GM18870 (cell line): ENCODE measurements around the gene FSD1L.

Experiments used
- ATAC-seq: cut with Tn5 transposase; IDR thresholded peaks from one replicate; pipeline ENCODE4 v1.9.1; 2021; ENCODE audit warnings: moderate library complexity; ENCODE audit not compliant: unreplicated experiment

The FSD1L gene

DNA sequence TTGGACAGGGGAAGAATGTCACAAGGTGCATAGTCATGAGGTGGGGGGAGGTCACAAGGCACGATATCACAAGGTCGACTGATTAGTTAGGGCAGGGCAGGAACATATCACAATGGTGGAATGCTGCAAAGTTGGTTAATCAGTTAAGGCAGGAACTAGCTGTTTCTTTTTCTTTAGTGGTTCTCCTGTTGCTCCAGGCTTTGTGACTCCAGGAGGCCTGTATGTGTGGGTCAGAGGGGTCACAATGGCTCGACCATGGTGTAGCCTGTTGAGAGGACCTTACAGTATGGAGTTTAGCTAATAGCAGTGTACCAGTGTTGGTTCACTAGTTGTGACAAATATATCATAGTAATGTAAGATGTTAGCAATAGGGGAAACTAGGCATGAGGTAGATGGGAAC, 12.4 kb upstream of the FSD1L start:
- no peak for ATAC-seq

DNA sequence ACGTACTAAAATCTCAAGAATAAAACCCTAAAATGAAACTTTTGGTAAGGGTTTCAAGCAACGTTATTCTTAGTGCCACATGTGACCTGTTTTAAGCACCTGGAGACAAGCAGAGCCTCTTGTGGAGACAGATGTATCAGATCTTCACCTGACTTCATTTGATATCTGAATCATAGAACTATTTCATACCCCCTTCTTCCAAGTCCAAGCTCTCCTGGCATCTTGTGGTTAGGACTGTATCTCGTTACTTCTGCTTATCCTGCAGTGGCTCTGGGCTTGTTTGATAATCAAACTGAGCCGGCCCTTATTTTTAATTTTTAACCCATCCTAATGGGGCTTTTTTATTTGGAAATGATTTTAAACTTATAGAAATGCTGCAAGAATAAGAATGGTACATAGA, 11.1 kb upstream of the FSD1L start:
- no peak for ATAC-seq

DNA sequence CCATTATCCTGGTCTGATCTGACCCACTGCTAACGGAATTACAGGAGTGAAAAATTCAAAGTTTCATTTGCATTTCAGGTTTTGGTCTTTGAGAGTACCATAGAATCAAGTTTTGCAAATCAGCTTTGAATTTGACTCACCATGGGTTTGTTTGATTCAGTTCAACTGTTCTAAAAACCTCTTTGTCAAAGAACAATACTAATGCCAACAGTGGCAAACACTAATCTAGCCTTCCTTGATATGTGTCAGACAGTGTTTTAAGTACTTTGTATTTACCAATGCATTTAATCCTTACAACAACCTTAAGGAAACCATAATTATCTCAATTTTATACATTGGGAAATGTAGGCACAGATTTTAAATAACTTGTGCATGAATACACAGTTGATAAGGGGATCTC, 10.1 kb upstream of the FSD1L start:
- ATAC-seq = no peak

DNA sequence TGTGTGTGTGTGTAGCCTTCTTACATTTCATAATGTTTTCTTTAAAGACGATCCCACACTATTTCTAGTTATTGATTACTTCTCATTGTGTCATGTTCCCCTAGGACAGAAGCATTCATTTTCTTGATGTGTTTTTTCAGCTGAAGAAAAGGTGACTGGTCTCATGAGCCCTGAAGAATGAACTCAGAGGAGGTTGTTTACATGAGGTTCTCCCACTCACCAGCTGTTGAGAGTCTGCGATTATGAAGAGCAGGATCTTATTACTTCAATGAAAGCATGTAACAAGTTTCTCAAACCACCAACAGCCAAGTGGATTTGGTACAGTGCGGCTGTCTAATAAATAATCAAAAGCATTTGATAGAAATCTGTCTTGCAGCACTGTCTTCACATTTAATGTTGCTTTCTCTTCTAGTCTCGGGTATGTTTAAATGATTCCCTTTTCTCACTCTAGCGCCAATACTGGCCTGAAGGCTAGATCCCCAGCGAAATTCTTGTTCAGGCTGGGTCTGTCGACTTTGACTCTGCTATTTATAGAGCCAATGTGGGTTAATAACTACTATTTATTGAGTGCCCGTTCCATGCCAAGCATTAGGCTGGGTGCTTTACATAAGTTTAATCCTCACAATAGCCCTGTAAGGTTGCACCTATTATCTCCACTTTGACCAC, 9.6 kb upstream of the FSD1L start:
- ATAC-seq = no peak

DNA sequence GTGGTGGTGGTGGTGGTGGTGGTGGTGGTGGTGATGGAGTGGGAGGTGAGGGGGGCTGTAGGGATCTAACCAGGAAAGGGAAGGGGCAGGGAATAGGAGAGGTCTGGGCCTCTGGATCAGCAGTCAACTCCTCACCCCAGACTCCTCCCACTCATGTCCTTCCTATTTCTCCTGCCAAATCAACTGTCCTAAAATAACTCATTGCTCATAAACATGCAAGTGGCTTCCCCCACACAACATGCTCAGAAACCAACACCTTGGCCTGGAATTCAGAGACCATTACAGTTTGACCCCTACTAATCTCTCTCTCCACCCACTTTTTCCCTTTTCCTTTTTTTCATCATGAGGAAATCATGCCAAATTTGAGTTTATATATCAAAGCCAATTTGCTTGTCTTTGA, 8.4 kb upstream of the FSD1L start:
- no peak for ATAC-seq

DNA sequence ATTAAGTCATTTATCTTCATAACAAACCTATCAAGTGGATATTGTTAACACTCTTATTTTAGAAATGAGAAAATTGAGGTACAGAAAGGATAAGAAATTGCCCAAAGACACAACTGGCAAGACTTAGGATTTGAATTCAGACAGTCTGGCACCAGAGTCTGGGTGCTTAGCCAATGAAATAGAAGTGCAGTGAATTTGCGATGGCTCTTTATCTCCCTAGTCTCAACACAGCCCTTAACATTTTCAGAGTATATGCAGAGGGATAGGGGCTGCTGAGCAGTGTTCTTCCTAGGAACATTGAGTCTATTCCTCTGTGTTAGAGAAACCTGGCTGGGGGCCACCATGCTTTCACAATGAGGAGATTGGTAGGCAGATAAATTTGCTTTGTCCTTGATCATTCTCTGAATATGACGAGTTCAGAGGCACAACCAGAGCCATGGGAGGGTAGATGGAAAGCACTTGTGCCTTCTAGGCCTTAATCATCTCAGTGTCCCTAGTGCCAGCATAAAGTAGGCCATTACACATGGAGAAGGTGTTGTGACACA, 6.1 kb upstream of the FSD1L start:
- ATAC-seq = no peak

DNA sequence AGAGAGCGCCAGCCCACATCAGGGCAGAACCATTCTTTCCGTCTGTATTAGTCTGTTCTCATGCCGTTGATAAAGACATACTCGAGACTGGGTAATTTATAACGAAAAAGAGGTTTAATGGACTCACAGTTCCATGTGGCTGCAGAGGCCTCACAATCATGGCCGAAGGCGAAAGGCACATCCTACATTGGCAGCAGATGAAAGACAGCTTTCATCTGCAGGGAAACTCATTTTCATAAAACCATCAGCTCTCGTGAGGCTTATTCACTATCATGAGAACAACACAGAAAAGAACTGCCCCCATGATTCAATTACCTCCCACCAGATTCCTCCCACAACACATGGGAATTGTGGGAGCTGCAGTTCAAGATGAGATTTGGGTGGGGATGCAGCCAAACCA, 4.7 kb upstream of the FSD1L start:
- ATAC-seq = no peak

DNA sequence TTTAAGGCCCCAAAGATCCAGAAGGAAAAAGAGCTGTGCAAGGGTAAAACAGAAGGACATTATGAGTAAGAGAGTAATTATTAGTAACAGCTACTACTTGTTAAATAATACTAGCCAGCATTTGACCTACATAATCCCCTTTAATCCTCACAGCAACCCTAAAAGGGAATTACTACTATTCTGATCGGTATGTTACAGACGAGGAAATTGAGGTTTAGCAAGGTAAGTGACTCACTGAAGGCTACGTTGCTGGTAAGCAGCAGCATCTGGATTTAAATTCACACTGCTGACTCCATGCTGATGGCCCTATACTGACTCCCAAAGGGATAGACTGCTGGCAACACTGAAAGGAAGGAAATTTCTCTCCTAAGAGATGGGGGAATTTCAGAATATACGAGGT, 3.7 kb upstream of the FSD1L start:
- ATAC-seq = no peak

DNA sequence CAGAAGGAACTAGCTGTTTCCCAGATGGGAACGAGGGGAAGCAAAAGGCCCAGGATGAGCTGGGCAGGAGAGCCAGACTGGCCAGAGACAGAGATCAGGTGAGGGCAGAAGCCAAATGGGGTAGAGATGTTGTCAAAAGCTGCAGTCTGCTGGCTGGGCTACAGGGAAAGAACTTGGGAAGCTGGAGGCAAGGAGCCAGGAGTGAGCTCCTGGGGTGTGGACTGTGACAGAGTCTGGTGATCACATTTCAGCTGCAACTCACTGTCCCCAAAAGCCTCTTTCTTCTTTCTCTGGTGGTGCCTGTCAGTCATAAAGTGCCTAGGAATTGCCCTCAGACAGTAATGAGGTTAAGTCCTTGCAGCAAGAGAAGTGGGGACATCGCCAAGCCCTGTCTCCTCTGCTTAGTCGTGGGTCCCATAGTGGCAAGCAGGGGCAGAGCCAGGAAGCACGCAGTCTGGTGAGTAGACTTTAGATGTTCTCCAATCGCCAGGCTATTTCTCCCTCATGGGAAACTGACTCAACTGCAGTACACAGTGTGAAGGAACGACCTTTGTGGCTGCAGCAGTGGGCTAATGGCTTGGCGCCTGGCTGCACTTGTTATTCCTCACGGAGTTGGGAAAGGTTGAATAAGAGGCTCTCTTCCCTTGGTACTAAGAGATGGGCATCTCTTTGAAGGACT, 2.5 kb upstream of the FSD1L start:
- ATAC-seq = no peak

DNA sequence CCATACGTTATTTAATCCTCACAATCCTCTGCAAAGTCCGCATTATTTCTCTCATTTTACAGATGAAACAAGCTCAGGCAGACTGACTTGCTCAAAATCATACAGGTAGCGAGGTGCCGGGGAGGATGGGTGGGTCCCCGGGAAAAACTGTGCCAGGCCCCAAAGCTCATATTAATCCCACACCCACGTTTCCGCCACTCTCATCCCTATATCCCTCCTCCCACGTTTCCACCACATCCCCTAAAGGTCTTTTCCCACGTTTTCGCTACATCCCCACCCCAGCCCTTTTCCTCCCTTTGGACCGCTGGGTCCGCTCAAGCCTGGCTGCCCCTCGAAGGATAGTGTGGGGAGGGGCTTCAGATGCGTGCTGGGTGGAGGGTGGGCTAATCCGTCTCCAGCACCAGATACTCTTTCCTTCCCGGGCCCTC, 434 bp upstream of the FSD1L start:
- ATAC-seq = no peak

DNA sequence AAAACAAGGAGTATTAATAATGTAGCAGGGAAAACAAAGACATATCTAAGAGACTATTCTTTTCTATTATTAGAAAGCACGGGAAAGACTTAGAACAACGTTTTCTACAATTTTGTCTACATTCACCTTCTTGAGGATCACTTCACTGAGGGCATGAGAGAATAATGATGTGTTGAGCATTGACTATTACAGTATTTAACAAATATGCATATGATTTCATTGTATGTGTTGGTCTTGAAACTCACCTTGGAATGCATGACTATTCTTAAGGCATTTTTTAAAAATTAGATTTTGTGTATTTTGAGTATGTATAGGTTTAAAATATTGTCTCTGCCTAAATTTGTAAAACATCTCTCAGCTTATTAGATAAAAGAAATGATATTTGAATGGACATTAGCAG, 1.2 kb downstream of the FSD1L start:
- no peak for ATAC-seq

DNA sequence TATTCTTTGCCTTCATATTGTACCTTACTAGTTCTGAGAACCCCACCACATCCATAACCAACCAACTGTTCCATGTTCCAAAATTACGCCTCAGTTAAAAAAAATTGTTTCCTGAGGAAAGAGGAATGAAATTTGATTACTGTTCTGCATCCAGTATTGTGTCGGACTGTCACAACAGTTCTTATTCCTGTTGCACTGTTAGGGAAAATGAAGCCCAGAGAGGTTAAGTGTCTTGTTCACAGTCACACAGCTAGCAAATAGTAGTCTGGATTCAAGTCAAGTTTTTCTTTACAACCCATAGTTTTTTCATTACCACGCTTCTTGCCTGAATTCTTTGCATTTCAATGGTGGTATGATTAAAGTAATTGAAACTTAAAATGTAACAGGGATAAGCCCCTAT, 4.4 kb downstream of the FSD1L start:
- ATAC-seq = no peak

DNA sequence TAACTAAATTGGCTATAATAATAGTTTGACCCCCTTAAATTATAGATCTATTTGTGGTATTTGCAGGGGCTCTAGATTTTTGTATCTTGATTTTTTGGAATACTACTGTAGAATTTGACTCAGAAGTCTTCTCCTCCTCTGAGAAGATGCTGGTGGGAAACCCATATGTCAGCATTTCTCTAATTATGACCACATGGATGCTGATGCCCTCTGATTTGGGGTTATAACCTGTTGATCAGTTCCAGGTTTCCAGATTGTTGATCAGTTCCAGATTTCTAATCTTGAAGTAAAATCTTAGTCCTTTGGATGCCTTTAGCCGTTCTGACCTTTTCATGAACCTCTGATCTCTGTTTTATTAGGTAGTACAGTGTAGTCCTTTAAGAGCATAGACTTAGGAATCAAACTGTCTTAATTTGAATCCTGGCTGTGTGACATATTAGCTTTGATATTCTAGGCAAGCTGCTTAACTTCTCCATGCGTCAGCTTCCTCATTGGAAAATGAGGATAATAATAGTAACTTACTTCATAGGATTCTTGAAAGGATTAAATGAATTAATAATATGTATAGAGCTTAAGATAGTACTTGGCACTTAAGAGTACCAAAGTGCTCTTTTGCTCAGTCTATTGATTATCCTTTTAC, 8.1 kb downstream of the FSD1L start:
- ATAC-seq = no peak

DNA sequence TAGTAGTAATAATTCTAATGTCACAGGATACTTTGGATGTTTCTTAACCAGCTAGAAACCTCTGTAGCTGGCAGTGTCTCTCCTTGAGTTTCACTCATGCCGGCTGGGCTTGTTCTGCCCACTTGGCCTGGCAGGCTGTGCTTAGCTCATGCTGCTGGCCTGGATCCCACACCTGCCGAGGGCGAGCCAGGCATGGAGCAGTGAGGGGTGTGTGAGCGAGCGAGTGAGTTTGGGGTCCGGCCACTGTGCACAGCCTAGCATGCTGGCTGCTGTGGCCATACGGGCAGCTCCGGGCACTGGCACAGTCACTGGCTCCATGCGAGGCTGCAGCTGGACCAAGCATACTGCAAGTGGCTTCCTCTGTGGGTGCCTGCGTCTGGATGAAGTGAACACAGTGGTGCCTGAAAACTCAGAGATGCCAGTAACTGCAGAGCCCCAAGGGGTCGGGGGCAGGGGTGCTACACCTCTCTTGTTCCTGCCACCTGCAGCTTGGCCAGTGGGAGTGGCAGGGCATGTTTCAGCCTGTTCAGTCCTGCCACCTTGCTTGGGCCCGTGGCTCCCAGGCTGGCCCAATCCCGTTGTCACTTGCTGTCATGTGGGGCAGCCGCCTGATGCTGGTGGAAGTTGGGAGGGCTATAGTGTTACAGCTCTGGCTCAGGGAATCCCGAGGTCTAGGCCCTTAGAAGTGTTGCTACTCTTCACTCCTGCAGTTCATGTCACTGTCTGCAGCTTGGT, 9.9 kb downstream of the FSD1L start:
- ATAC-seq = no peak

DNA sequence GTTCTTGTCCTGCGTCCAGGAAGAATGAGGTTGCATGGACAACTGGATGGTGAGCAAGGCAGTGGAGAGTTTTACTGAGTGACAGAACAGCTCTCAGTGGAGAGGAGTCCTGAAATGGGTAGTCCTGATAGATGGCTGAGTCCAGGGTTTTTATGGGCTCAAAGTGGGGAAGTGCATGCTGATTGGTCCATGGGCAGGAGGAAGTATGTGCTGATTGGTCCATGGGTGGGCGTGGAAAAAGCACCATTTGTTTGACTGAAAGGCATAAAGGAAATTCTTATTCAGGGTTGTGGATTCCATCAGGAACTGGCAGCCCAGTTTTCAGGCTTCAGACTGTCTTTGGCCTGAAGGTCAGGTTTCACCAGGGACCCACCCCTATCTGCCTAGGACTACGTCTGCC, 10.6 kb downstream of the FSD1L start:
- no peak for ATAC-seq

DNA sequence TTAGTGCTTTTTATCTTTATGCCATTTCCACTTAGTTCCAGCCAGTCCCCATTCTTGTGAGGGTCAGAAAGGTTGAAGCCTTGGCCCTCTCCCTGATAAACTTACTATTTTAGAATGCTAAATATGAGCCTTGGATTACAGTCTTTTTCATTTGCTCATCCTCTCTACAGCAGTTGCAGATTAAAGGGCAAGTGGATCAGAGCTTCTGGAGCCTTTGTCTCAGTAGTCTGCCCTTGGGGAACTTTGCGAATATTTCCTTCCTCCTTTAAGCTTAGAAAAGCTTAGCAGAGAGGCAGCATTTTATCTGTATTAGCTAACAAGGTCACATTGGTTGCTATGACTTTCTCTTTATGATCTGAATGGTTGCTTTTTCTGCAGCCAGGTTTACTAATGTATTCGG, 11.5 kb downstream of the FSD1L start:
- ATAC-seq = no peak

DNA sequence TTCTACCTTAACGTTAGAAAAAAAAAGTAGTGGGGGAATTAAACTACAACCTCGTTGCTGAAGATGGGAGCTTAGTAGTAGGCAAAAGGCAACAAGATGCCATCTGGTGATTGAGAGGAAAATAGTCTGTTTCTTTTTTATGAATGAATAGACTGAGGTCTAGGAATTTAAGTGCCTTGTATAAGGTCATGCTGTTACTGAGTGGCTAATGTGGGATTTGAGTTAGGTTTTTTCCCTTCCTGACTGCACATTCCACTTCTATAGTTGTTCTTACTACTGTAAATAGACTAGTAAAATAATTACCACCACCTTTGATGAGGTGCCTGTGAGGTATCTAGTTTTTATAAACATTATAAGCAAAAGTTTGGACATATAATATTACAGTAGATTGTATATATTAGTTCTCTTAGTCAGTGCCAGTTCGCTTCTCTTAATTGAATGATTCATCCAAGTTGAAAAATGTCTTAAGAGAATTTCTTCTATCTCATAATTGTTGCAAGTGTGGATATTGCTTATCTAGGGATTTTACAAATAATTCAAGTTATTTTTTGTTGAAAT, 19.1 kb downstream of the FSD1L start:
- no peak for ATAC-seq

DNA sequence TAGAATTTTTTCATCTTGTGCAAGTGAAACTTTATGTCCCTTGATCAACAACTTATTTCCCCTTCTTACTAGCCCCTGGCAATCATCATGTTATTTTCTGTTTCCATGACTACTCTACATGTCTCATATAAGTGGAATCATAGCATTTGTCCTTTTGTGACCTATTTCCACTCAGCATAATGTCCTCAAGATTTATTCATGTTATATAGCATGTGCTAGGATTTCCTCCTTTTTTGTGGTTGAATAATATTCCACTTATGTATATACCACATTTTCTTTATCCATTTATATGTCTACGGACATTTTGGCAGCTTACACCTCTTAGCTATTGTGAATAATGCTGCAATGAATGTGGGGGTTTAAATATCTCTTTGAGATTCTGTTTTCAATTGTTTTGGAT, 21.0 kb downstream of the FSD1L start:
- no peak for ATAC-seq

DNA sequence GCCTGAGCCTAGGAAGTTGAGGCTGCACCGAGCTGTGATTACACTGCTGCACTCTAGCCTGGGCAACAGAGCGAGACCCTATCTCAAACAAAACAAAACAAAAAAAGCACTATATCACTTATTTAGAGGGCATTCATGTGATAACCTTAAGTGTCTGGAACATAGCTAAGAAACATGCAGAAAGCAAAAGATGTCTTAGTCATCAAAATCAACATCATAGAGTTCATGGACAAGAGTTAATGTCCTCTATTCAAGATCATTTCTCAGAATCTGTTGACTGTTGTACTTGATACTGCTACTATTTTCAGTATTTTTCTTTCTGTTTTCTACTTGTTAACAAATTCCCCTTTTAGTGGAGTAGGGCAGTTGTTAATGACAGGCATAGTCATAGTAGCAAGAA, 25.4 kb downstream of the FSD1L start:
- ATAC-seq = no peak

DNA sequence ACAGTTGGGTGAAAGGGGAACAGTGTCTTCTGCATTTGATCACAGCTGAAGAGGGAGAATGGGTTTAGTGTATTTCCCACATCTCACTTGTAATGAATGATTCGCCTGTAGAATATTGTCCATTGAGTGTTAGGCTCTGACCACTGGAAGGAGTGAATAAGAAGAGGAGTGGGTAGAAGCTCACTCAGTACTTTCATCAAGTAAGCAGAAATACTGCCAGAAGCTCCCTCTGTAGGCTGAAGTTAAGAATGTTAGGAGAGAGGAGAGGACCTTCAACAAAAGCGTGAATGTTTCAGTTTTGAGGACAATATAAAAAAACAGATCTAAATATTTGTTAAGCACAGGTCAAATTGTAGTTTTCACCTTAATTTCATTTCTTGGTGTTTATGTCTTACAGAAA, 27.5 kb downstream of the FSD1L start:
- ATAC-seq = no peak

DNA sequence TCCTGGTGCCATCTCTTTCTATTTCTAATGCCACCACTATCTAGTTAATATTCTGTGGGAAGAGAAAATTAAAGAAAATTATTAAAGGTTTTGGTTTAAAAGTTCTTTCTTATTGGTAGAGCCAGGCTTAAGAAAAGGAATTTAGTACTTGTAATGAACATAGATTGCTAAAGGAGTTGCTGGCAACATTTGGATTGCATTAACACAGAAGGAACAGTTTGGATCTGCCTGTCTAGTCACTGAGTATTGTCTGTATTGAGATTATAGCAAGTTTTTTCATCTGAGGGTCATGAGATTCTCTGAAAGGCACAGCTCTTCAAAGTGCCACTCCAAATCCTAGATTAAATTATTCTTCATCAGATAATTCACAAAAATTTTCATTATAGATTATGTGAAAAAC, 32.0 kb downstream of the FSD1L start:
- ATAC-seq = no peak
